Transverse colon (tissue), 3 donors: ENCODE measurements around the gene HMGN1.

ENCODE experiments used
- CTCF ChIP-seq, 5 experiments: fragments of 200-600 bp in 3 of 5; fragments of 450-650 bp in 2 of 5; sonication (generic) in 3 of 5; IDR thresholded peaks; 1 replicate in 2 of 5; 2 replicates in 3 of 5; pipeline ENCODE4 v1.5.1; 2016 to 2017; ENCODE audit warnings: antibody characterized with exemption in 5 of 5, inconsistent platforms in 3 of 5, mild to moderate bottlenecking in 2 of 5, moderate library complexity in 1 of 5
- EP300 ChIP-seq: sonication (generic); formaldehyde crosslinking; IDR thresholded peaks from one replicate; pipeline ENCODE4 v1.6.1; 2017; ENCODE audit warnings: antibody characterized with exemption, low read depth
- POLR2A ChIP-seq: fragments of 450-650 bp; IDR thresholded peaks from one replicate; pipeline ENCODE4 v1.6.1; 2016; ENCODE audit warnings: antibody characterized with exemption, mild to moderate bottlenecking, moderate library complexity

GRCh38 chr21:39327727-39328126, 21.2 kb downstream of the HMGN1 start:
- no peak for TF ChIP-seq POLR2A
- TF ChIP-seq CTCF (IDR thresholded peaks at IDR 0.05) = no peak
- no peak for TF ChIP-seq EP300
